Stimulated activated CD8-positive, alpha-beta memory T cell treated with anti-CD3 and anti-CD28 coated beads, Interleukin-15, amount 100 ng/mL, for 1 hour (primary cell): ENCODE measurements around the gene CRAMP1.
A peak's percentile ranks its signal among the peaks of the same experiment; 100 is the strongest.
"Not testable (repeated sequence)": the region's sequence is repeated elsewhere in the genome, so short reads cannot be mapped to it uniquely, and the experiment has no call there.

Experiments
- DNase-seq: peaks from one replicate; pipeline ENCODE4 v3.0.0-alpha.2; 2020; ENCODE audit warnings: low read depth

CRAMP1 gene

DNA sequence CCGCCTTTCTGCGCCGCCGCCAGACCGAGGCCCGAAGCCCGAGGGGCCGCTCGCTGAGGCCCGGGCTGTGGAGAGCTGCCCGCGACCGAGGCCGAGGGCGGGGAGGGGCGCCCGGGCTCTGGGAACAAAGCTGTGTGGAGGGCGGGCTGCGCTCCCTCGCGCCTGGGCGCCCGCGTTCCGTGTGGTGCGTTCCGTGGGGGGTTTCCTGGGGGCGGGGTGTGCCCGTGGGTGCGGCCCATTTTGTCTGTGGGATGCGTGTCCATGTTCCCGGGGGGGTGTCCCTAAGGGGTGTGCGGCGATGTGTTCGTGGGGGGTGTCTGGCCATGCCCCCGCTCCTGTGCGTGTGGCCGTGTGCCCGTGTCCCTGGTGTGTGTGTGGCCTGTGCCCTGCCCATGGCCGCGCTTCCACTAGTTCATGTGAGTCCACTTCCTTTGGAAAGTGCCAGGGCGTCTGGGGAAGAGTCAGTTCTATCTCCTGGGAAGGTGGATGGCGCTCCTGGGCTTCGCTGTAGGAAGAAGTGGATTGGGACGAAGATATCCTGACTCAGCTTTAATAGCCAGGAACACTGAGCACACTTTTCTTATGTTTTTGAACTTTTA is 66.4 kb downstream of the CRAMP1 start:
- peak; percentile 4 for DNase-seq

DNA sequence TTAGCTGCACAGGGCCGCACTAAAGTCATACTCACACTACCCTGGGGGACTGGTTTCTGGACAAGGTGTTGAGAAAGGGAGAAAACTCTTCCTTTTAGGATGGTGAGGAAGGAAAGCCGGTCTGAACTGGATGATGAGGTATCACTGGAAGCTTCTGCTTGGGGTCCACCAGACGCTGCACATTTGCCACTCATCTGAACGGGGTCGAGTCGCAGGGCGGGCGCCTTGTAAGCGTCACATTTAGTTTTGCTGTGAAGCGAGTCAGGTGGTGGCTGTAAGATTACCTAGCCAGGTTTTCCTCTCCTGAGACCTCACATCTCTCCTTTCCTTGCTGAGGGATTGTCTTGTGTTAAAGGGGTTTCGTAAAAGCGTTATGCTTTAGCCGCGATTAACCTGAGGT is 68.2 kb downstream of the CRAMP1 start:
- DNase-seq = no peak

DNA sequence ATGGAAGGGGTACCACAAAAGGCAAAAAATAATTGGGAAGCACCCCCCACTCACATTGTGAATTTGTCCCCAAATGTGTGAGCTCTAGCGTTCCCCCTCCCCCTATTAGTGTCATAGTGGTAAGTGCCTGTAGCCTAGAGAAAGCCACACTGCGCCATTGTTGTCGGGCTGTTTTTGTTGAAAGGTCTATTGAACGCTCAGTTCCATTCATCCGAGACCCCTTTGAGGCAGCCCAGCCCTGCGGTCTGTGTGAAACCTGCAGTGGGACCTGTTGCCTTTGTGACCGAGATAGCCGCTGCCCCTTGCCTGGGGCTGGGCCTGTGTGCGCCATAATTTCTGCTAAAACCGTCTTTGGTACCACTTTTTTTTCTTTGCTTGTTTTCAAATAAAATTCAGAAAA is 68.9 kb downstream of the CRAMP1 start:
- DNase-seq = no peak

DNA sequence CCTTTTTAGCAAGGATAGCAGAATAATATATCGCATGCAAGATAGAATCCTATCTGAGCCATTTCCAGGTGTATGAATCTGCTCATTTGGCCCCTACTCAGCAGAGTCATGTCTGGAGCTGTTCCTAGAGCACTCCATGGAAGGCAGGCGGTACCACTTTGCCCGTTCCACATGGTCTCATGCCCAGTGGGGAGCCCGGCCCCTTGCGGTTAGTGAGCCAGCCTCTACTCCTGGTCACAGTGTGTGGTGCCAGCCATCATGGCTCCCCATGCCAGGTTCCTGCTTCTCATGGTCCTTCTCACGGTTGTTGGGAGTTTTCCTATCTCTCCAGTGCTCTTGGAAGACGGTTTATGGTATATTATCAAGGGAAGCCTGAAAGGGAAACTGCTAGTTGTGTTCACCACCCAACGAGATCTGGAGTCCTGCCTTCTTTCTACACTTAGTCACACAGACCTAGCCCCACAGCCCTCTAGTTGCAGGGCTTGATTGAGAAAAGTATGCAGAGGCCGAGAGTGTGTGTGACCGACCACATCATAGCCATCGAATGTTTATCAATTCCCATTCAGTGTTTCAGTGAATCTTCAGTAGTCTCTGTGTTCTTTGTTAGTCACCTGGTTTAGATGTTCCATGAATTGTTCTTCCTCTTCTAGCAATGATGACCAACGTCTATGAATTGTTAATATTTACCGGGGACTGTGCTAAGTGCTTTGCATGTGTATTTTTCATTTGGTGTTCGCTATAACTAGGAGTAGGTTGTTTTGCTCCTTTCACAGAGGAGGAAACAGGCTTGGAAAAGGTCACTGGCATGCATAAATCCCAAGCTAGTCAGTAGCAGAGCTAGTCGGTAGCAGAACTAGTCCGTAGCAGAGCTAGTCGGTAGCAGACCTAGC is 75.5 kb downstream of the CRAMP1 start:
- DNase-seq = no peak

DNA sequence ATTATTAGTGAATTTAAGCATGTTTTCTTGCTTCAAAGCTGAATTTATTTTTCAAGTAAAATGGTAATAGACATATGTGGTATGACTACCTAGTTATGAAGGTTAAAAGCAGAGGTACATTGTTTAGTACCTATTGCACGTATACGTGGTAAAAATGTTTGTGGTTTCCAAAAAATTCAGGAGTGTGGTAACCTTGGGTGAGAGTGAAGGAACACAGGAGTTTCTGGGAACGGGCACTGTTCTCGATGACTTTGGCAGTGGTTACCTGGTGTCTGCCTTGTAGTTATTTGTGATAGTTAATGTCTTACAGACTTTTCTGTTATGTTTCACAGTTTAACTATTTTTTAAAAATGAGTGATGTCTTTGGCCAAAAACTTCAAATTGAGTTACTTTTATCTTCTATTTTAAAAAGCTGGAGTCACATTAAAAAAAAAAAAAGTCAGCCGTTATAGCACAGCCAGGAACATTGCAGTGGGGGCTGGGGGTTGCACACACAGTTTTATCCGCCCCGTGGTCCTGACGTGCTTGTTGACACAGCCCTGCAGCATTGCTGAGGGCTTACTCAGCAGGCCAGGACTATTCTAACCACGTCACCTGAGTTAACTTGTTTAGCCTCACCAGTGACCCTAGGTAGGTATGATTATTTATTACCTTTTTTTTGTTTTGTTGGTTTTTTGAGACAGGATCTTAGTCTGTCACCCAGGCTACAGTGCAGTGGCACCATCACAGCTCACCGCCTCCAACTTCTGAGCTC is 76.8 kb downstream of the CRAMP1 start:
- no peak for DNase-seq

DNA sequence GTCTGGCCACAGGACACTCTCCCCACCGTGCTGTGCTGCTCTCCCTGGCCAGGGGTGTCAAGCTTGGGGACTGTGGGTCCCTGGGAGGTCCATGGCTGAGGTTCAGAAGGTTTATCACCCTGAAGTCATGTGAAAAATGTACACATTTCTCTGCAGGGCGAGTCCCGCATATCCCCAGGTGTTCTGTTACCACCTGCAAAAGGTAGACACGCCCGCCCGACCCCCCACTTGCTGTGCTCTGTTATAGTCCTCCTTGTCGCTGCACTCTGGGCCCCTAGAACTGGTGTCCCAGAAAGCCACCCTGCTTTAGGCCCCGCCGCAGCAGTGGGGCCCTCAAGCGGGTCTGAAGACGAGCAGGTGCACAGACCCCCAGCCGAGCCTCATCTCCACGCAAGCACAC is 77.7 kb downstream of the CRAMP1 start:
- DNase-seq = no peak

DNA sequence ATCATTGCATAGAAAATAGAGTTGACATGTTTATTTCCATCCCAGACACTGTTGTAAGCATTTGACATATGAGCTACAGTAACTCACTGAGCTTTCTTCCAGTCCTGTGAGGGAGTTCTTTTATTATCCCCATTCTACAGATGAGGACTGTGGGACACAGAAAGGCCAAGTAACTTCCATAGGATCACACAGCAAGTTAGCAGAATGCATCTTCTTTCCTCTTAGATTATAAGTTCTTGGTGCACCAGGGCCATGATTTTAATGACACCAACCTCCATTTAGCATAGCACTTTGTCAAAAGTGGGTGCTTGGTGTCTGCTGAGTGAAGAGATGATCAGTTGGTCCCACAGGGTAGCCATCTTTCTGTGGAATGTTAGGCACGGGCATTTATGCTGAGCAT is 78.7 kb downstream of the CRAMP1 start:
- no peak for DNase-seq

DNA sequence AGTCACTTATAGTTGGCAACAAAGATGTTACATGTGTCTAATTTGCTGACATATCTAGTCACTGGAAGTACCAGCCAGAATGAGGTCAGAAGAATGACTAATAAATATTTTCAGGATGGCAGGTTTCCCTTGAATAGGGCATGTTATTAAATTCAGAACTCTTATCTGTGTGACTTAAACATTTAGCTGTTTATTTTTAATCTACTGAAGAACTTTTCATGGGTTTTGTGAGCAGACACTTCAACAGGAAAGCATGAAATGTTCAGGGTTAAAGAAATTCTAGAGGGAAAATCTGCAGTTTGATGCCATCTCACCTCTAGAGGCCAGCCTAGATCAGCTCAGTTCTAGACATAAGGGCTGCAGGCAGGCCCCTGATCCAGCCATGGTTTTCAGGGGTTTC is 79.1 kb downstream of the CRAMP1 start:
- no peak for DNase-seq

DNA sequence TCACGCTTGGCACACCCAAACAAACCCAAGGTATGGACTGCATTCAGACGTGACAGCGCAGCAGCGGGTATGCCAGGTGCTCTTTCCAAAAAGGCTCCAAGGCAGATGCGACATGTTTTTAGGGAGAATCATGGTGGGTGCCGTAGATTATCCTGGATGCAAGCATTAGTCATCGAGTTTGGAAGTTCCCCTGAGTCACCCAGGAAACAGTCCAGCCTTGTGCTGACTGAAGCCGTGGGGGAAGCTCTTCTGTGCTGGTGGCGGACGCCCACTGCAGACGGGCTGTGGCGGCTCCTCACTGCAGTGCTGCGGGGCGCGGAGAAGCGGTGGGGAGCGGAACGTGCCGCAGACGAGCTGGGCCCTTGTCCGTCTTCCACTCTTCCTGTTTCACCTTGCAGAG is 79.8 kb downstream of the CRAMP1 start:
- no peak for DNase-seq

DNA sequence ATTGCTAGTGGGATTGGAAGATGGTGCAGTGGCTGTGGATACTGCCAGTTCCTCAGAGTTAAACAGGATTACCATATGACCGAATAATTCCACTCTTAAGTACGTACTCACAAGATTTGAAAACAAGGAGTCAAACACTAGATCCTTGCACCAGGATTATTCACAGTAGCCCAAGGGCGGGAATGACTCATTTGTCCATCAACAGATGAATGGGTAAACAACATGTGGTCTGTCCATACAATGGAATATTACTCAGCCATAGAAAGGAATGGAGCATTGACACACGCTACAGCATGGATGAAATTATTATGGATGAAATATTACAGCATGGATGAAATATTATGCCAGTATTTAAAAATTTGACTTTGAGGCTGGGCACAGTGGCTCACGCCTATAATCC is 84.7 kb downstream of the CRAMP1 start:
- no peak for DNase-seq

DNA sequence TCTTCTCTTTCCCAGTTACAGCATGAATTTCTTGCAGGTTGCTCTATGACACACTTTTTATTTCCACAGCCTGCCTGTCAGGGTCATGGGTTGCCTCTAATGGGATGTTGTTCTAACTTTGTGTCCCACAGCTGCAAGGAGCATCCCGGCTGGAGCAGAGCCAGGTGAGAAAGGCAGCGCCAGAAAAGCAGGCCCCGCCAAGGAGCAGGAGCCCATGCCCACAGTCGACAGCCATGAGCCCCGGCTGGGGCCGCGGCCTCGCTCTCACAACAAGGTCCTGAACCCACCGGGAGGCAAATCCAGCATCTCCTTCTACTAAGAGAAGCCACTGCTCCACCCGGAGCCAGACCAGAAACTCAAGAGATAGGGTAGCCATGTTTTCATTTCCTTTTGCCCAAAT is 86.5 kb downstream of the CRAMP1 start:
- no peak for DNase-seq

DNA sequence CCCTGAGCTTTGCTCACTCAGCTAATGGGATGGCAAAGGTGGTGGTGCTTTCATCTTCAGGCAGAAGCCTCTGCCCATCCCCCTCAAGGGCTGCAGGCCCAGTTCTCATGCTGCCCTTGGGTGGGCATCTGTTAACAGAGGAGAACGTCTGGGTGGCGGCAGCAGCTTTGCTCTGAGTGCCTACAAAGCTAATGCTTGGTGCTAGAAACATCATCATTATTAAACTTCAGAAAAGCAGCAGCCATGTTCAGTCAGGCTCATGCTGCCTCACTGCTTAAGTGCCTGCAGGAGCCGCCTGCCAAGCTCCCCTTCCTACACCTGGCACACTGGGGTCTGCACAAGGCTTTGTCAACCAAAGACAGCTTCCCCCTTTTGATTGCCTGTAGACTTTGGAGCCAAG is 88.1 kb downstream of the CRAMP1 start:
- no peak for DNase-seq

DNA sequence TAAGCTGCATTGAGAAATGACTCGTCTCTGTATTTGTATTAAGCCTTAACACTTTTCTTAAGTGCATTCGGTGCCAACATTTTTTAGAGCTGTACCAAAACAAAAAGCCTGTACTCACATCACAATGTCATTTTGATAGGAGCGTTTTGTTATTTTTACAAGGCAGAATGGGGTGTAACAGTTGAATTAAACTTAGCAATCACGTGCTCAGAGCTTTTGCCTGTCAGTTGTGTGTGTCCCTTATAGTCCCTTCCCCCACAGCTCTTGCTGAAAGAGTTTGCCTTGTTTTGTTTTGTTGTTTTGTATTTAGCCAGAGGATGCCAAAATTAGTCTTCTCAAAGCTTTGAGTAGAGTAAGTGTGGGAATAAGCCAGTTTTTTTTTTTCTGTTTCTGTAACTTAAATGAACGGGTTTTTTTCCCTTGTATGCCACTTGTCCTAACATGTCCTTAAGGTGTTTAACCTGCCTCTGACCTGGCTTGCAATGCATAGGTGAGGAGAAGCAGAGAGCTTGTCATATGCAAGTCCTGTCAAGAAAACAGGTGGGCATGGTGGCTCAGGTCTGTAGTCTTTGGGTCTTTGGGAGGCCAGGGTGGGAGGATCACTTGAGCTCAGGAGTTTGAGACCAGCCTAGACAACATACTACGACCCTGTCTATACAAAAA is 89.2 kb downstream of the CRAMP1 start:
- no peak for DNase-seq

DNA sequence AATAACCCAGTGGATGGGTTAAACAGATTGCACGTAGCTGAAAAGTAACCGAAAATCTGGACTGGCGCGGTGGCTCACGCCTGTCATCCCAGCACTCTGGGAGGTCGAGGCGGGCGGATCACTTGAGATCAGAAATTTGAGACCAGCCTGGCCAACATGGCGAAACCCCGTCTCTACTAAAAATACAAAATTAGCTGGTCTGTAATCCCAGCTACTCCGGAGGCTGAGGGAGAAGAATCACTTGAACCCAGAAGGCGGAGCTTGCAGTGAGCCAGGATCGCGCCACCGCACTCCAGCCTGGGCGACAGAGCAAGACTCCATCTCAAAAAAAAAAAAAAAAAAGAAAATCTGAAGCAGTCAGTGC is 93.1 kb downstream of the CRAMP1 start:
- DNase-seq = not testable (repeated sequence)

DNA sequence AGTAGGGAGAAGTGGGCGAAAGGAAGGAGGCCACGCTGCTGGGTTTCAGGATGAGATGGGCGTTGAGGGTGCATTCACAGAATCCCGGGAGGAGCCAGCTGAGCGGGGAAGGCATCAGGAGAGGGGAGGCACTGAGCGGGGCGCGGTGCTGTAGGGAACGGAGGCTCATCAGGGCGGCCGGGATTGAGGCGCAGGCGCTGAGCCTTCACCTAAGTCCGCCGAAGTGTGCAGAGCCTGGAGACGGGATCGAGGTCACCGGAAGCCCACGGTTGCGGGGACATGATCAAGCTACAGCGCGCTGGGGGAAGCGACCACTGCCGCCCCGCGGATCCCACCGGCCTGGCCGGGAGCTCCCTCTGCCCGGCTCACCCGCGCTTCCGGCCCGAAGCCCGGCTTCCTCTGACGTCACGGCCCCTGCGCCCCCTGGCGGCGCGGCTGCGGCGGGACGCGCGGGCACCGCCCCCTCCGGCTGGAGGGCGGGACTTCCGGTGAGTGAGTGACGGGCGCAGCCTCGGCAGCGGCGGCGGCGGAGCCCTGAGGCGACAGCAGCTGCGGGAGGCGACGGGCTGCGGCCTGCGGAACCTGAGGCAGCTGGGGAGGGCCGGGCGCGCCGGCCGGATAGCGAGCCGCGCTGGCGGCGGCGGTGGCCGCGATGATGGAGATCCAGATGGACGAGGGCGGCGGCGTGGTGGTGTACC is 93.7 kb downstream of the CRAMP1 start, which contains the start of gene MAPK8IP3:
Gene MAPK8IP3, plus strand, starts transcription at position 508 of the 698 bp plus-strand sequence. Its CDS starts 145 bp downstream, at position 653.
- DNase-seq = peak; percentile 87

DNA sequence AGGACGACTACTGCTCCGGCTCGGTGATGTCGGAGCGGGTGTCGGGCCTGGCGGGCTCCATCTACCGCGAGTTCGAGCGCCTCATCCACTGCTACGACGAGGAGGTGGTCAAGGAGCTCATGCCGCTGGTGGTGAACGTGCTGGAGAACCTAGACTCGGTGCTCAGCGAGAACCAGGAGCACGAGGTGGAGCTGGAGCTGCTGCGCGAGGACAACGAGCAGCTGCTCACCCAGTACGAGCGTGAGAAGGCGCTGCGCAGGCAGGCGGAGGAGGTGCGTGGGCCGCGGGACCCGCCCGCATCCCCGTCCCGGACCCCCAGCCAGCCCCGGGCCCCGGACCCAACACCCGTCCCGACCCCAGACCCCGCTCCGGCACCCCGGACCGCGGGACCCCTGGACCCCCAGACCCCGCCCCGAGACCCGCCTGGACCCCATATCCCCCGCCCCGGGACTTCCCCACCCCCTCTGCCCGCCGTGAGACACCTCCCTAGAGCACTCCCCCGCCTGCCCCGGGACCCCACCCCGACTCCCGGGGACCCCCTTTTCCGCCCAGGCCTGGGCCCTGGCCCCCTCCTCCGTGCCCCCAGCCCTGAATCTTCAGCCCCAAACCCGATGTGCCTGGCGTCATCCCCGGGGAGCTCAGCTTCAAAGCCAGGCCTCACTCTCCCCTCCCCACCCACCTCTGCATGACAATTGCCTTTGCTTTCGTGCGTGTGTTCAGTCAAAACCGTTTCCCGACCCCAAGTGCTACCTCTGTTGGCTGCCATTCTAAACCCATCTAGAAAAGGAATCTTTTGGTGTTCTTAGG is 94.4 kb downstream of the CRAMP1 start:
- peak; percentile 23 for DNase-seq

DNA sequence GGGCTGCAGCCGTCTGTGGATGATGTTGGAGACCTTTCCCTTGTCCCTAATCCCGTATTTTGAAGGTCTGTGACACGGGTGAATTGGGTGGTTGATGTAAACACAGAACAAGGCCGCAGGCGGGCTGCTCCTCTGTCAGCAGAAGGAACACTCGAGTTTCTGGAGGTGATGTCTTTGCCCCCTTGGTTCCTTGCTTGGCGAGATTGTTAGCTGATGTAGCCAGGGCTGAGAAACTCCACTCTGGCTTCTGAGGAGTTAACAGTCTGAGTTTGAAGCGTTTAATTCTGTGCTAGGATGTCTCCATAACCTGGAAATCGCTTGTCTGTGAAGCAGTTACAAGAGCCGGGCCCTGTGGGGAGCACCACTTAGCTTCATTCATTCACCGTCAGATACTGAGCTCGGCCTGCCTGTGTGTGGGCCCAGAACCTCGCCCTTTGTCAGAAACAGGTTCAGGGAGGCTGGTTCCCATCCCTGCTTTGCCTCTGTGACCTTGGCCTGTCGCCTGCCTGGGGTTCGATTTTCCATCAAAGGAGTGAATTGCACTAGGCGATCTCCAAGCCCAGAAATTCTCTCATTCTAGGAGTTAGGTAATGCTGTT is 95.1 kb downstream of the CRAMP1 start:
- no peak for DNase-seq

DNA sequence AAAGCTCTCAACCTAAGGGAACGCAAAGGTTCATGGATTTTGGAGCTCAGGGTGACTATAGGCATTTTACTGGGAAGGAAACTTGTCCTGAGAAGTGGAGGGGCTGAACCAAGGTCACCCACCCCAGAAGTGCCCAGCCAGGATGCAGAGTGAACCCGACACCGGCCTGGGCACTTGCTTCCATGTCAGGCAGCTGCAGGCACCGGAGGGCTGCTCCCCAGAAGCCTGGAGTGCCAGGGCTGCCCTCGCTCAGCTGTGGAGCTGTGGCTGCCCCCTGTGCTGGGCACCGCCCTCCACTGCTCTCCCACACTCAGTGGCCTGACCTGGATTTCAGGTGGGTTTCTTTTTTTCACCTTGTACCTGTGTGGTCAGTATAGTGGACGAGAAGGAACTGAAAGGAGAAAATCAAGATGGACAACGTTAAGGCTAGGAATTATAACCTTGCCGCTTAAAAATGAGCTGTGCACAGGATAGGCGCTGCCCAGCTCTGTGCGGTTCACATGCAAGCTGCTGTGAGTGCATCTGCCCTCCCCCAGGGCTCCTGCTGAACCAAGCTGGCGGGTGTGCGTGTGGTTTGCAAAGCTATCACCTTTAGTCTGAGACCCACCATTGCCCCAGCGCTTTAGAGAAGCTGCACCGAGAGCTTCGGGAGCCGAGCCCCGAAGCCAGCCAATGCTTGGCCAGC is 96.1 kb downstream of the CRAMP1 start:
- DNase-seq = no peak

DNA sequence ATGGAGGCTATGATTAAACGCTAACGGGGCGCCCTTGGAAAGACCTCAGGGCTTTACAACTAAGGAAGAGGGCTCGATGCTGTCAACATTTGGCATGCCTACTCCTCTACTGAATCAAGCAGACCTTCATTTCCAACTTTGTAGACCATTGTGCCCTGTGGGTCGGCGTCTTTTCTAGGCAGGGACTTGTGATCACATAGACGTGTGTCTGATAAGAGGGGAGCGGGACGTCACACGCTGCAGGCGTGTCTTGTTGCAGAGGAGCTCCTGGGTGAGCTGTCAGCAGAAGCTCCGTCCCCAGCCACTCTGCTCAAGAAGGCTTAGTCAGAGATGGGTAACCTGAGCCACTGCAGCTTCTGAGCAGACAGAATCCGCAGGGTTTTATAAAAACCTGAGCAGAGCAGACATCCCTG is 96.6 kb downstream of the CRAMP1 start:
- DNase-seq = no peak

DNA sequence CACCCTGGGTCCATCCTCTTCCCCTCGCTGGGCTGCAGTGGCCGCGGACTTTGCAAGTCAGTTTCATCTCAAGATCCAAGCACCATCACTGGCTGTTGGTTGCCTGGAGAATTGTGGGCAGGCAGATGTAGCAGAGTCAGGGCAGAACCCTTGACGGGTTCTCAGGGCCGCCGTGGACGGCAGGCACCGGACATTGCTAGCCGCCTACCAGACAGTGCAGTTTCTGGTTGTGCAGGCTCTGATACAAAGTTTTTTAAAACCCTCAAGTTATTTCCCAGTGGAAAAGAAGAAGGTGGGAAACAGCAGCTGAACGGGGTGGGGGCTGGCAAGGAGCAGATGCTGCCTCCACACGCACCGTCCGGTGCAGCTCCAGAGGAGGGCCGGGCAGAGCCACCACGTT is 97.2 kb downstream of the CRAMP1 start:
- DNase-seq = no peak
